Osteocyte (in vitro differentiated cells): ENCODE data around the gene TATDN2. TPM values are rescaled to one million over a fixed set of nuclear protein-coding genes. Genes with fewer than 3 reads are reported as not detected.

Experiments used
- DNase-seq: peaks from one replicate; pipeline ENCODE4 v3.0.0; 2021; ENCODE audit warnings: mixed read lengths; ENCODE audit not compliant: unreplicated experiment; ENCODE audit errors: extremely low spot score
- H3K27ac Mint-ChIP-seq: one replicate; pipeline ENCODE4 v1.8.0; 2021; ENCODE audit warnings: mild to moderate bottlenecking, mixed read lengths; ENCODE audit not compliant: unreplicated experiment
- H3K27me3 Mint-ChIP-seq: one replicate; pipeline ENCODE4 v1.8.0; 2021; ENCODE audit warnings: mixed read lengths; ENCODE audit not compliant: unreplicated experiment
- H3K36me3 Mint-ChIP-seq: one replicate; pipeline ENCODE4 v1.8.0; 2021; ENCODE audit warnings: mixed read lengths; ENCODE audit not compliant: unreplicated experiment
- H3K4me1 Mint-ChIP-seq: one replicate; pipeline ENCODE4 v1.8.0; 2021; ENCODE audit warnings: mixed read lengths; ENCODE audit not compliant: unreplicated experiment
- H3K4me3 Mint-ChIP-seq: one replicate; pipeline ENCODE4 v1.8.0; 2021; ENCODE audit warnings: mild to moderate bottlenecking, moderate library complexity, mixed read lengths; ENCODE audit not compliant: unreplicated experiment
- H3K9me3 Mint-ChIP-seq: one replicate; pipeline ENCODE4 v1.8.0; 2021; ENCODE audit warnings: mixed read lengths; ENCODE audit not compliant: unreplicated experiment
- CTCF ChIP-seq: fragments of 200-600 bp; sonication (generic); IDR thresholded peaks from 2 replicates; pipeline ENCODE4 v1.5.0; 2021; ENCODE audit warnings: antibody characterized with exemption, mild to moderate bottlenecking, moderate library complexity
- total RNA-seq: library from RNA; stranded (reverse); gene quantifications from 2 replicates; pipeline ENCODE4 v1.2.1, GENCODE V29; 2021

TATDN2 gene
- total RNA-seq, 1 donor from 2014 or later: 33.8 TPM

- peak overlapping the region; percentile 70 for H3K27ac Mint-ChIP-seq
- TF ChIP-seq CTCF: no peak
- H3K27me3 Mint-ChIP-seq: no peaks in the 10 kb centered on the region
These were observed 42.1 kb upstream of the TATDN2 start for GRCh38 chr3:10206166-10206511.

GRCh38 chr3:10213156-10213792 is 35.0 kb upstream of the TATDN2 start:
- Mint-ChIP-seq H3K27me3 (no peaks in the 10 kb centered on the region), H3K36me3 (peaks cover 5% of the 10 kb centered on the region), H3K27ac (no peak overlapping the region), H3K4me3 (no peak overlapping the region), H3K9me3 (no peaks in the 10 kb centered on the region), H3K4me1 (no peaks in the 10 kb centered on the region)
- no peak for TF ChIP-seq CTCF
- DNase-seq: no peak

More at GRCh38 chr3:10206166-10206511, 42.1 kb upstream of the TATDN2 start:
- DNase-seq: no peak
- Mint-ChIP-seq H3K4me3 (no peak overlapping the region), H3K9me3 (no peaks in the 10 kb centered on the region), H3K4me1 (peaks cover 15% of the 10 kb centered on the region), H3K36me3 (no peaks in the 10 kb centered on the region)

GRCh38 chr3:10215578-10216368 is 32.5 kb upstream of the TATDN2 start:
- no peaks in the 10 kb centered on the region for H3K4me1 Mint-ChIP-seq
- H3K9me3 Mint-ChIP-seq: no peaks in the 10 kb centered on the region
- H3K4me3 Mint-ChIP-seq: no peak overlapping the region

GRCh38 chr3:10217359-10217758 is 30.9 kb upstream of the TATDN2 start:
- H3K27ac Mint-ChIP-seq: no peak overlapping the region
- no peaks in the 10 kb centered on the region for H3K9me3 Mint-ChIP-seq

More at GRCh38 chr3:10215578-10216368, 32.5 kb upstream of the TATDN2 start:
- no peak for TF ChIP-seq CTCF
- H3K27me3 Mint-ChIP-seq: no peaks in the 10 kb centered on the region
- no peak for DNase-seq
- H3K36me3 Mint-ChIP-seq: peaks cover 9% of the 10 kb centered on the region
- no peak overlapping the region for H3K27ac Mint-ChIP-seq

More at GRCh38 chr3:10217359-10217758, 30.9 kb upstream of the TATDN2 start:
- H3K4me1 Mint-ChIP-seq: peaks cover 1% of the 10 kb centered on the region
- no peaks in the 10 kb centered on the region for H3K27me3 Mint-ChIP-seq
- H3K36me3 Mint-ChIP-seq: peaks cover 9% of the 10 kb centered on the region
- no peak for TF ChIP-seq CTCF
- no peak overlapping the region for H3K4me3 Mint-ChIP-seq
- no peak for DNase-seq
